GM18511 (cell line): ENCODE measurements around the gene ZFHX3.

Experiments
- ATAC-seq: cut with Tn5 transposase; IDR thresholded peaks from one replicate; pipeline ENCODE4 v1.9.1; 2021; ENCODE audit warnings: mild to moderate bottlenecking, moderate library complexity; ENCODE audit not compliant: unreplicated experiment

The ZFHX3 gene

GRCh38 chr16:72978212-72978611 is 69.7 kb downstream of the ZFHX3 start:
- no peak for ATAC-seq

GRCh38 chr16:72977127-72977526 is 70.8 kb downstream of the ZFHX3 start:
- no peak for ATAC-seq

GRCh38 chr16:72976438-72977064 is 71.4 kb downstream of the ZFHX3 start:
- no peak for ATAC-seq

GRCh38 chr16:72975809-72976437 is 72.0 kb downstream of the ZFHX3 start:
- no peak for ATAC-seq

- no peak for ATAC-seq
Observed at GRCh38 chr16:72974142-72974769, 73.7 kb downstream of the ZFHX3 start.

GRCh38 chr16:72972878-72973571 is 74.9 kb downstream of the ZFHX3 start:
- no peak for ATAC-seq

GRCh38 chr16:72971370-72971769 is 76.6 kb downstream of the ZFHX3 start:
- no peak for ATAC-seq

GRCh38 chr16:72970656-72971055 is 77.3 kb downstream of the ZFHX3 start:
- ATAC-seq = no peak

GRCh38 chr16:72969812-72970211 is 78.1 kb downstream of the ZFHX3 start:
- ATAC-seq = no peak

- no peak for ATAC-seq
Observed at GRCh38 chr16:72969146-72969545, 78.8 kb downstream of the ZFHX3 start.

GRCh38 chr16:72967941-72968340 is 80.0 kb downstream of the ZFHX3 start:
- no peak for ATAC-seq

GRCh38 chr16:72963533-72964315 is 84.2 kb downstream of the ZFHX3 start:
- ATAC-seq = no peak

- no peak for ATAC-seq
Observed at GRCh38 chr16:72962347-72962746, 85.6 kb downstream of the ZFHX3 start.

GRCh38 chr16:72961863-72962262 is 86.1 kb downstream of the ZFHX3 start:
- ATAC-seq = no peak

GRCh38 chr16:72961115-72961832 is 86.7 kb downstream of the ZFHX3 start:
- ATAC-seq = no peak

GRCh38 chr16:72960101-72960500 is 87.8 kb downstream of the ZFHX3 start:
- ATAC-seq = no peak

GRCh38 chr16:72959301-72959996 is 88.5 kb downstream of the ZFHX3 start:
- ATAC-seq = no peak

GRCh38 chr16:72958522-72959076 is 89.3 kb downstream of the ZFHX3 start:
- no peak for ATAC-seq
